Spleen (tissue), 11 donors: ENCODE results near the gene TTC34. TPM values are rescaled to one million over a fixed set of nuclear protein-coding genes. Genes with fewer than 3 reads are reported as not detected.

ENCODE experiments used
- DNase-seq: peaks from one replicate; pipeline ENCODE4 v3.0.0-alpha.2; 2020
- H3K27ac ChIP-seq, 8 donors: fragments of 200-600 bp; sonication (generic) in 7 of 8; 1 replicate in 4 of 8; 2 replicates in 4 of 8; pipeline versions ENCODE4 v1.5.0 to v1.8.0; 2016 to 2021; ENCODE audit warnings: inconsistent platforms in 4 of 8, mild to moderate bottlenecking in 4 of 8, moderate library complexity in 1 of 8
- H3K27me3 ChIP-seq, 7 donors: fragments of 200-600 bp; sonication (generic) in 6 of 7; replicated peaks in 1 of 7; 1 replicate in 4 of 7; 2 replicates in 3 of 7; pipeline versions ENCODE4 v1.5.0 to v1.8.0; 2016 to 2021; ENCODE audit warnings: inconsistent platforms in 3 of 7, mild to moderate bottlenecking in 1 of 7
- H3K36me3 ChIP-seq, 6 donors: fragments of 200-600 bp; sonication (generic) in 5 of 6; 1 replicate in 4 of 6; 2 replicates in 2 of 6; pipeline versions ENCODE4 v1.5.0 to v1.8.0; 2016 to 2021; ENCODE audit warnings: inconsistent platforms in 2 of 6
- H3K4me1 ChIP-seq, 6 donors: fragments of 200-600 bp; sonication (generic) in 5 of 6; 1 replicate in 3 of 6; 2 replicates in 3 of 6; pipeline versions ENCODE4 v1.5.0 to v1.8.0; 2016 to 2021; ENCODE audit warnings: inconsistent platforms in 3 of 6
- H3K4me3 ChIP-seq, 8 donors: fragments of 200-600 bp; sonication (generic) in 7 of 8; 1 replicate in 4 of 8; 2 replicates in 4 of 8; pipeline versions ENCODE4 v1.5.0 to v1.8.0; 2016 to 2021; ENCODE audit warnings: inconsistent platforms in 4 of 8, mild to moderate bottlenecking in 4 of 8, moderate library complexity in 2 of 8
- H3K9me3 ChIP-seq, 8 donors: fragments of 200-600 bp; sonication (generic) in 7 of 8; 1 replicate in 4 of 8; 2 replicates in 4 of 8; pipeline versions ENCODE4 v1.5.0 to v1.8.0; 2016 to 2021; ENCODE audit warnings: inconsistent platforms in 4 of 8
- POLR2A ChIP-seq, 3 donors: fragments of 450-650 bp; IDR thresholded peaks; one replicate each; pipeline ENCODE4 v1.5.1; 2017; ENCODE audit warnings: antibody characterized with exemption in 3 of 3, mild to moderate bottlenecking in 1 of 3
- POLR2AphosphoS5 ChIP-seq, 3 donors: sonication (generic); formaldehyde crosslinking; IDR thresholded peaks; one replicate each; pipeline ENCODE4 v1.5.1; 2017; ENCODE audit warnings: antibody characterized with exemption in 3 of 3
- WGBS, 5 donors: extraction: QIAGEN DNeasy Blood & Tissue Kit in 3 of 5; methylation state at CpG; one replicate each; pipeline versions ENCODE4 v1.1.5 to v1.1.7; 2013 to 2018; 5-methylcytosine and 5-hydroxymethylcytosine counted together
- intact Hi-C: fragments of 100-400 bp; cut with DNase I; formaldehyde crosslinking; loops from one replicate; pipeline ENCODE4 v1.15.0; 2023; ENCODE audit warnings: low total_unique reads
- polyA plus RNA-seq, 3 donors: library from polyadenylated mRNA; stranded (reverse); fragments of 200-250 nt; gene quantifications; one replicate each; pipeline ENCODE4 v1.2.1, GENCODE V29; 2013
- total RNA-seq, 7 donors: library from RNA; depleted of rRNA in 3 of 7; stranded (reverse); fragments of >200 nt in 3 of 7; fragmentation: NEBNext Ultra II Directional in 4 of 7; extraction: Animal tissue kit (Norgen Biotek cat#: 25700) in 4 of 7; gene quantifications; one replicate each; pipeline versions ENCODE4 v1.1.0 to v1.2.1, GENCODE V29; 2016 to 2021
- TF ChIP-seq, protein P1 (sequence below), 11 experiments: fragments of 200-600 bp in 7 of 11; fragments of 450-650 bp in 4 of 11; sonication (generic) in 4 of 11; IDR thresholded peaks in 8 of 11; conservative IDR thresholded peaks in 3 of 11; 1 replicate in 7 of 11; 2 replicates in 4 of 11; pipeline versions ENCODE4 v1.4.0 to v1.8.0; 2016 to 2021; ENCODE audit warnings: antibody characterized with exemption in 11 of 11, inconsistent platforms in 4 of 11, mild to moderate bottlenecking in 1 of 11
- donor health status: healthy with polysubstance abuse.
- donor health status: DM: no; HTN: no; CAD: no; lungs with moderate emphysema.
- donor health status: DM: no; HTN: no; CAD: no.
- donor health status: Bipolar disorder and iron deficiency.
- donor health status: healthy.
- donor health status: DM: no; HTN: no; CAD: no.
- donor health status: DM: yes; HTN: yes; CAD: no.

The TTC34 gene
- total and polyA plus RNA-seq, 10 donors: 0.09 to 2.8 (median 1.4) TPM

DNA sequence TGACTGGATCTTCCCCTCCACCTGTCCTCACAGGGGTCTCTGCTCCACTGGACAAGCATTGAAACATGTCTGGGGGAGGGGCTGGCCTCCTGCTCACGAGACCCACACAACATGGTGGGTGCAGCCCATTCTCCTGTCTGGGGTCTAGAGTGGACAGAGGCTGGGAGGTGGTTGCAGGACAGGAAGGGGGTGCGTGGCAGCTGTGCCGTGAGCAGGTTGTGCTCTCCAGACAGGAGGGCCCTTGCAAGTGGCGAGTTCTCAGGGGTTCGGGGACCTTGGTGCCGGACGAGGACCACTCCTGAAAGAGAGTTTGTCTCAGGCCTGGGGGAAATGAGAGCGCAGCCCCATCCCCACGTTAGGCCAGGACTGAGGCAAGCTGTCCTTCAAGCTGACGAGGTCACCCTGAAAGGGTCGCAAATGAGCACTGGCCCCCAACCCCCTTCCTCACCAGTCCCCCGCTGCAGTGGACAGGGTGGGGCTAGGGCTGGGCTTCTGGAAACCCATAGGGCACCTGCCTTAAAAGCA lies 21.2 kb upstream of the TTC34 start:
- Histone ChIP-seq H3K36me3 (no peaks in the 10 kb centered on the region), H3K27ac (no peak overlapping the region), H3K9me3 (peaks cover 0 to 13% (median 10%) of the 10 kb centered on the region in 8 donors), H3K27me3 (peaks cover 0 to 63% (median 8%) of the 10 kb centered on the region in 7 donors), H3K4me3 (no peak overlapping the region), H3K4me1 (peaks cover 0 to 7% (median 0%) of the 10 kb centered on the region in 6 donors)
- no peak for DNase-seq
- intact Hi-C loops: loop anchor here (5.0 kb wide), 1 partner anchor 600 kb away; no protein-coding TSS in a partner anchor
- TF ChIP-seq, protein P1, sequence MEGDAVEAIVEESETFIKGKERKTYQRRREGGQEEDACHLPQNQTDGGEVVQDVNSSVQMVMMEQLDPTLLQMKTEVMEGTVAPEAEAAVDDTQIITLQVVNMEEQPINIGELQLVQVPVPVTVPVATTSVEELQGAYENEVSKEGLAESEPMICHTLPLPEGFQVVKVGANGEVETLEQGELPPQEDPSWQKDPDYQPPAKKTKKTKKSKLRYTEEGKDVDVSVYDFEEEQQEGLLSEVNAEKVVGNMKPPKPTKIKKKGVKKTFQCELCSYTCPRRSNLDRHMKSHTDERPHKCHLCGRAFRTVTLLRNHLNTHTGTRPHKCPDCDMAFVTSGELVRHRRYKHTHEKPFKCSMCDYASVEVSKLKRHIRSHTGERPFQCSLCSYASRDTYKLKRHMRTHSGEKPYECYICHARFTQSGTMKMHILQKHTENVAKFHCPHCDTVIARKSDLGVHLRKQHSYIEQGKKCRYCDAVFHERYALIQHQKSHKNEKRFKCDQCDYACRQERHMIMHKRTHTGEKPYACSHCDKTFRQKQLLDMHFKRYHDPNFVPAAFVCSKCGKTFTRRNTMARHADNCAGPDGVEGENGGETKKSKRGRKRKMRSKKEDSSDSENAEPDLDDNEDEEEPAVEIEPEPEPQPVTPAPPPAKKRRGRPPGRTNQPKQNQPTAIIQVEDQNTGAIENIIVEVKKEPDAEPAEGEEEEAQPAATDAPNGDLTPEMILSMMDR (IDR thresholded peaks at IDR 0.05 in 8 of 11, conservative IDR thresholded peaks at IDR 0.05 in 3 of 11): no peak
- TF ChIP-seq POLR2AphosphoS5 (IDR thresholded peaks at IDR 0.05): no peak
- no peak for TF ChIP-seq POLR2A (IDR thresholded peaks at IDR 0.05)
- 82 to 92% (median 90%) methylated on average over 12 of the region's 12 CpGs for WGBS, 5 donors

DNA sequence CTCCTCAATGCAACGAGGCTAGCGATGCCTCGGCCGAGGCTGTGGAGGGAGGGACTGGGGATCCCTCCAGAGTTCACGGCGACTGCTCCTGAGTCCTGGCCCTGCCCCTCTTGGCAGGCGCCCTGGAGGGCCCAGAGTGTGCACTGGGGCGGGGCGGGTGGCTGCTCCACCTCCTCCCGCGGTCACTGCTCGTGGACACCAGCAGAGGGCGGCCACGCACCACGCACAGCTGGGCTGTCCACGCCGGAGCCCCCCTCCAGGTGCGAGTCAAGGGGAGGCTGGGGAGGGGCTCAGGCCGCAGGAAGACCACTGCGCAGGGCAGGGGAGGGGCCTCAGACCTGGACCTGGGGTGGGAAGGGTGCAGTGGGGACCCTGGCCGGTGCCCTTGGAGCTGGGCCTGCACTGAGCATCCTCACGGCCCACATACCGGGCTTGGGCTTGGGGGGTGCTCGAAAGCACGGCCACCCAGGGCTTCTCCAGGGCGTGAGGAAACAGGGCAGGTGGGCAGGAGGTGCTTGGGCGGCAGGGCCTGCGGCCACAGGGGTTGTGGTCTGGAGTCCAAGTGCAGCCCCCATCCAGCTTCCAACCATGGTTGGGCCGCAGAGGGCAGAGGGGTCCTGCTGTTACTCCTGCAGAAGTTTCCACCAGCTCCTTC lies 20.6 kb upstream of the TTC34 start:
- no peak for DNase-seq
- intact Hi-C loops: loop anchor here (5.0 kb wide), 1 partner anchor 600 kb away; no protein-coding TSS in a partner anchor
- TF ChIP-seq, protein P1 (IDR thresholded peaks at IDR 0.05 in 8 of 11, conservative IDR thresholded peaks at IDR 0.05 in 3 of 11): peak in 10 of 11 experiments; percentile 25 to 77 (median 62)
- TF ChIP-seq POLR2A (IDR thresholded peaks at IDR 0.05) (no peak), POLR2AphosphoS5 (IDR thresholded peaks at IDR 0.05) (no peak)
- 25 to 54% (median 26%) methylated on average over 7 to 29 of the region's 29 CpGs for WGBS, 5 donors
- Histone ChIP-seq H3K9me3 (peaks cover 0 to 7% (median 4%) of the 10 kb centered on the region in 8 donors), H3K4me1 (peaks cover 0 to 7% (median 0%) of the 10 kb centered on the region in 6 donors), H3K27me3 (peaks cover 0 to 63% (median 8%) of the 10 kb centered on the region in 7 donors), H3K27ac (no peak overlapping the region), H3K4me3 (no peak overlapping the region), H3K36me3 (no peaks in the 10 kb centered on the region)

DNA sequence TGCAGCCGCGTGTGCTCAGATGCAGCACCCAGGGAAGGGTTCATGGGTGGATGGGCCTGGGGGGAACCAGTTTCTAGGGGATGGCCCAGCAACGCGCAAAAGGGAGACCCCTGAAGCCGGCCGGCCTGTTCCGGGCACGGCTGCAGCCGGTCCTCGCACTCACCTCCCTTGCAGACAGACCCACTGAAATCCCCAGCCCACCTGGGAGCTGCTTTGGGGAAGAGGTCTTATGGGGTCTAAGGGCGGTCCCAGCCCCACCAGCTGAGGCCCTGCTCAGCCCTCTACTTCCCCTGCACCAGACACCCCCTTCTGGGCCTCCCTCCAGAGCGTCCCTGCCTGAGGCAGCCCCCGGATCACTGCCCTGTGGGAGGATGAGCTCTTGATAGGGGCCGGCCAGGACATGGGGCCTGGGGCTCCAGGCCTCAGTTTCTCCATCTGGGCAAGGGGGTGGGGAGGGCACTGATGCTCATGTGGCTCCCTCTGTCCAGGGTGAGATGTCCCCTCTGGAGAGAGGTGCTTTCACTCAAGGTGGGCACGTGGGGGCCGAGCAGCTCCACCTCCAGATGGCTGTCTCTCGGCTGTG lies 20.0 kb upstream of the TTC34 start:
- H3K9me3 ChIP-seq: peaks cover 0 to under 1% (median 0%) of the 10 kb centered on the region in 8 donors
- TF ChIP-seq, protein P1 (IDR thresholded peaks at IDR 0.05 in 8 of 11, conservative IDR thresholded peaks at IDR 0.05 in 3 of 11): no peak
- TF ChIP-seq POLR2A (IDR thresholded peaks at IDR 0.05) (no peak), POLR2AphosphoS5 (IDR thresholded peaks at IDR 0.05) (no peak)
- H3K27me3 ChIP-seq: peaks cover 0 to 59% (median 8%) of the 10 kb centered on the region in 7 donors
- peaks cover 0 to 7% (median 0%) of the 10 kb centered on the region in 6 donors for H3K4me1 ChIP-seq
- DNase-seq: no peak
- H3K4me3 ChIP-seq: no peak overlapping the region
- no peak overlapping the region for H3K27ac ChIP-seq
- H3K36me3 ChIP-seq: no peaks in the 10 kb centered on the region
- 76 to 89% (median 81%) methylated on average over 7 to 17 of the region's 17 CpGs for WGBS, 5 donors
- intact Hi-C loops: loop anchor here (5.0 kb wide), 1 partner anchor 601 kb away; no protein-coding TSS in a partner anchor
